WTC11 (cell line): ENCODE data around the gene PHACTR3. TPM values are rescaled to one million over a fixed set of nuclear protein-coding genes. Genes with fewer than 3 reads are reported as not detected.

Experiments
- ATAC-seq: fragments of 200-7000 bp; cut with Tn5 transposase; 2 replicates; pipeline ENCODE4 v1.10.0; 2021; ENCODE audit warnings: mild to moderate bottlenecking, moderate library complexity
- CTCF ChIA-PET: fragments of 300-600 bp; sonication (Branson Sonifier 250); formaldehyde crosslinking; loops from one replicate; lab custom pipeline; 2021; ENCODE audit warnings: antibody characterized with exemption; lab: Charles Lee
- POLR2A ChIA-PET: fragments of 350-600 bp; sonication (Branson Sonifier 250); formaldehyde crosslinking; loops from one replicate; lab custom pipeline; 2021; ENCODE audit warnings: antibody characterized with exemption; lab: Charles Lee
- DNase-seq: peaks from one replicate; pipeline ENCODE4 v3.0.0; 2021; ENCODE audit warnings: low spot score
- H3K27ac Mint-ChIP-seq: 2 replicates; pipeline ENCODE4 v1.8.0; 2021; ENCODE audit warnings: mixed read lengths
- H3K27me3 Mint-ChIP-seq: 2 replicates; pipeline ENCODE4 v1.8.0; 2021; ENCODE audit warnings: low read depth, mild to moderate bottlenecking, moderate library complexity, mixed read lengths
- H3K36me3 Mint-ChIP-seq: 2 replicates; pipeline ENCODE4 v1.8.0; 2021; ENCODE audit warnings: mixed read lengths
- H3K4me1 Mint-ChIP-seq: 2 replicates; pipeline ENCODE4 v1.8.0; 2022; ENCODE audit warnings: mixed read lengths
- H3K4me3 Mint-ChIP-seq: 2 replicates; pipeline ENCODE4 v1.8.0; 2021; ENCODE audit warnings: mild to moderate bottlenecking, moderate library complexity, mixed read lengths
- H3K9me3 Mint-ChIP-seq: 2 replicates; pipeline ENCODE4 v1.8.0; 2021; ENCODE audit warnings: mixed read lengths
- CREM ChIP-seq: sonication (generic); formaldehyde crosslinking; IDR thresholded peaks from 2 replicates; pipeline ENCODE4 v1.8.1; 2022; ENCODE audit warnings: mild to moderate bottlenecking, missing genetic modification reagents, moderate library complexity
- ESRRA ChIP-seq: sonication (generic); formaldehyde crosslinking; IDR thresholded peaks from 2 replicates; pipeline ENCODE4 v1.8.1; 2022; ENCODE audit warnings: mild to moderate bottlenecking, missing genetic modification reagents, borderline replicate concordance
- GRHL2 ChIP-seq: fragments of 250-450 bp; sonication (Bioruptor Pico); IDR thresholded peaks from 2 replicates; pipeline ENCODE4 v1.8.0; 2022; ENCODE audit warnings: mild to moderate bottlenecking, moderate library complexity; ENCODE audit not compliant: insufficient replicate concordance, severe bottlenecking
- HMGA2 ChIP-seq: fragments of 250-450 bp; sonication (Bioruptor Pico); IDR thresholded peaks from 2 replicates; pipeline ENCODE4 v1.4.0; 2021; ENCODE audit warnings: mild to moderate bottlenecking, moderate library complexity
- NR1H2 ChIP-seq: sonication (generic); formaldehyde crosslinking; IDR thresholded peaks from 2 replicates; pipeline ENCODE4 v1.9.0; 2021; ENCODE audit warnings: mild to moderate bottlenecking, moderate library complexity, missing genetic modification reagents
- NR2C2 ChIP-seq: sonication (generic); formaldehyde crosslinking; IDR thresholded peaks from 2 replicates; pipeline ENCODE4 v1.8.0; 2022; ENCODE audit warnings: mild to moderate bottlenecking, missing genetic modification reagents
- SOX15 ChIP-seq: fragments of 250-450 bp; sonication (Bioruptor Pico); IDR thresholded peaks from 2 replicates; pipeline ENCODE4 v1.9.0; 2021; ENCODE audit warnings: mild to moderate bottlenecking
- TEAD4 ChIP-seq: sonication (generic); formaldehyde crosslinking; IDR thresholded peaks from 2 replicates; pipeline ENCODE4 v1.8.0; 2022; ENCODE audit warnings: mild to moderate bottlenecking, missing genetic modification reagents
- ZNF138 ChIP-seq: sonication (generic); formaldehyde crosslinking; conservative IDR thresholded peaks from 2 replicates; pipeline ENCODE4 v1.8.1; 2022; ENCODE audit warnings: mild to moderate bottlenecking, moderate library complexity, missing genetic modification reagents
- ZNF263 ChIP-seq: sonication (generic); formaldehyde crosslinking; IDR thresholded peaks from 2 replicates; pipeline ENCODE4 v1.8.1; 2022; ENCODE audit warnings: low read depth, mild to moderate bottlenecking, moderate library complexity, missing genetic modification reagents
- ZNF317 ChIP-seq: sonication (generic); formaldehyde crosslinking; IDR thresholded peaks from 2 replicates; pipeline ENCODE4 v1.8.1; 2023; ENCODE audit warnings: low read depth, mild to moderate bottlenecking, moderate library complexity, missing genetic modification reagents, borderline replicate concordance
- total RNA-seq: library from RNA; stranded (reverse); gene quantifications from 3 replicates; pipeline ENCODE4 v1.2.3, GENCODE V29; 2021
- TF ChIP-seq, protein P1 (sequence below): sonication (generic); formaldehyde crosslinking; IDR thresholded peaks from 2 replicates; pipeline ENCODE4 v1.8.0; 2023; ENCODE audit warnings: mild to moderate bottlenecking, missing genetic modification reagents
- TF ChIP-seq, protein P2 (sequence below): sonication (generic); formaldehyde crosslinking; conservative IDR thresholded peaks from 2 replicates; pipeline ENCODE4 v1.8.1; 2022; ENCODE audit warnings: mild to moderate bottlenecking, missing genetic modification reagents
- TF ChIP-seq, protein P3 (sequence below): fragments of 200-600 bp; IDR thresholded peaks from 2 replicates; pipeline ENCODE4 v1.8.0; 2022; ENCODE audit warnings: antibody characterized with exemption
- TF ChIP-seq, protein P4 (sequence below): sonication (generic); formaldehyde crosslinking; IDR thresholded peaks from 2 replicates; pipeline ENCODE4 v1.8.1; 2022; ENCODE audit warnings: missing genetic modification reagents, borderline replicate concordance
- TF ChIP-seq, protein P5 (sequence below): sonication (generic); formaldehyde crosslinking; IDR thresholded peaks from 2 replicates; pipeline ENCODE4 v1.8.1; 2022; ENCODE audit warnings: low read depth, missing genetic modification reagents, borderline replicate concordance
- TF ChIP-seq, protein P6 (sequence below): fragments of 250-450 bp; sonication (Bioruptor Pico); IDR thresholded peaks from 2 replicates; pipeline ENCODE4 v2.1.2; 2022; ENCODE audit warnings: mild to moderate bottlenecking, moderate library complexity
- TF ChIP-seq, protein P7 (sequence below): sonication (generic); formaldehyde crosslinking; IDR thresholded peaks from 2 replicates; pipeline ENCODE4 v1.8.0; 2022; ENCODE audit warnings: mild to moderate bottlenecking, missing genetic modification reagents

The PHACTR3 gene
- total RNA-seq, 1 experiment from 2014 or later, result 0.28 TPM

DNA sequence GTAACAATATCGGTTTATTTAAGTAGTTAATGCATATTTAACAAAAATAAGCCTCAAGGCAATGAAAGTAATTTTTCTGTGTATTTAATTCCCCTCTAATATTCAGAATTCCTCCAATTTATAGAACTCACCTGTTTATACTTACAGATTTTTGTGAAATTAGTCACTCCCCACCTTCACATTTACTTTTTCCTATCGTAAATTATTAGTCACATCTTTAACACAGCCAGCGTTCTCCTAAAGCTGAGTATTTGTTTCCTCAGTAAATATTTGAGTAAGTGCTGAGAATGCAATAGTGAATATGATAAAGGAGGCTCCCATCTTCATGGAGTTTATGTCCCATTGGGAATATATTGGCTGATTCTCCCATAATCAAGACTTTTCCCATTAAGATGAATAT is 241.1 kb downstream of the PHACTR3 start:
- Mint-ChIP-seq H3K27ac (no peak overlapping the region), H3K27me3 (peaks cover 58% of the 10 kb centered on the region), H3K36me3 (no peaks in the 10 kb centered on the region), H3K4me1 (no peaks in the 10 kb centered on the region), H3K9me3 (no peaks in the 10 kb centered on the region), H3K4me3 (no peak overlapping the region)
- ATAC-seq, result no peak
- DNase-seq, result no peak
- no peak for TF ChIP-seq ZNF317 (CRISPR knock-in tag)
- TF ChIP-seq, protein P1, sequence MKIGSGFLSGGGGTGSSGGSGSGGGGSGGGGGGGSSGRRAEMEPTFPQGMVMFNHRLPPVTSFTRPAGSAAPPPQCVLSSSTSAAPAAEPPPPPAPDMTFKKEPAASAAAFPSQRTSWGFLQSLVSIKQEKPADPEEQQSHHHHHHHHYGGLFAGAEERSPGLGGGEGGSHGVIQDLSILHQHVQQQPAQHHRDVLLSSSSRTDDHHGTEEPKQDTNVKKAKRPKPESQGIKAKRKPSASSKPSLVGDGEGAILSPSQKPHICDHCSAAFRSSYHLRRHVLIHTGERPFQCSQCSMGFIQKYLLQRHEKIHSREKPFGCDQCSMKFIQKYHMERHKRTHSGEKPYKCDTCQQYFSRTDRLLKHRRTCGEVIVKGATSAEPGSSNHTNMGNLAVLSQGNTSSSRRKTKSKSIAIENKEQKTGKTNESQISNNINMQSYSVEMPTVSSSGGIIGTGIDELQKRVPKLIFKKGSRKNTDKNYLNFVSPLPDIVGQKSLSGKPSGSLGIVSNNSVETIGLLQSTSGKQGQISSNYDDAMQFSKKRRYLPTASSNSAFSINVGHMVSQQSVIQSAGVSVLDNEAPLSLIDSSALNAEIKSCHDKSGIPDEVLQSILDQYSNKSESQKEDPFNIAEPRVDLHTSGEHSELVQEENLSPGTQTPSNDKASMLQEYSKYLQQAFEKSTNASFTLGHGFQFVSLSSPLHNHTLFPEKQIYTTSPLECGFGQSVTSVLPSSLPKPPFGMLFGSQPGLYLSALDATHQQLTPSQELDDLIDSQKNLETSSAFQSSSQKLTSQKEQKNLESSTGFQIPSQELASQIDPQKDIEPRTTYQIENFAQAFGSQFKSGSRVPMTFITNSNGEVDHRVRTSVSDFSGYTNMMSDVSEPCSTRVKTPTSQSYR, result no peak
- TF ChIP-seq, protein P2, sequence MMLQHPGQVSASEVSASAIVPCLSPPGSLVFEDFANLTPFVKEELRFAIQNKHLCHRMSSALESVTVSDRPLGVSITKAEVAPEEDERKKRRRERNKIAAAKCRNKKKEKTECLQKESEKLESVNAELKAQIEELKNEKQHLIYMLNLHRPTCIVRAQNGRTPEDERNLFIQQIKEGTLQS (CRISPR knock-in tag), result no peak
- TF ChIP-seq, protein P3, sequence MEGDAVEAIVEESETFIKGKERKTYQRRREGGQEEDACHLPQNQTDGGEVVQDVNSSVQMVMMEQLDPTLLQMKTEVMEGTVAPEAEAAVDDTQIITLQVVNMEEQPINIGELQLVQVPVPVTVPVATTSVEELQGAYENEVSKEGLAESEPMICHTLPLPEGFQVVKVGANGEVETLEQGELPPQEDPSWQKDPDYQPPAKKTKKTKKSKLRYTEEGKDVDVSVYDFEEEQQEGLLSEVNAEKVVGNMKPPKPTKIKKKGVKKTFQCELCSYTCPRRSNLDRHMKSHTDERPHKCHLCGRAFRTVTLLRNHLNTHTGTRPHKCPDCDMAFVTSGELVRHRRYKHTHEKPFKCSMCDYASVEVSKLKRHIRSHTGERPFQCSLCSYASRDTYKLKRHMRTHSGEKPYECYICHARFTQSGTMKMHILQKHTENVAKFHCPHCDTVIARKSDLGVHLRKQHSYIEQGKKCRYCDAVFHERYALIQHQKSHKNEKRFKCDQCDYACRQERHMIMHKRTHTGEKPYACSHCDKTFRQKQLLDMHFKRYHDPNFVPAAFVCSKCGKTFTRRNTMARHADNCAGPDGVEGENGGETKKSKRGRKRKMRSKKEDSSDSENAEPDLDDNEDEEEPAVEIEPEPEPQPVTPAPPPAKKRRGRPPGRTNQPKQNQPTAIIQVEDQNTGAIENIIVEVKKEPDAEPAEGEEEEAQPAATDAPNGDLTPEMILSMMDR, result no peak
- TF ChIP-seq, protein P4, sequence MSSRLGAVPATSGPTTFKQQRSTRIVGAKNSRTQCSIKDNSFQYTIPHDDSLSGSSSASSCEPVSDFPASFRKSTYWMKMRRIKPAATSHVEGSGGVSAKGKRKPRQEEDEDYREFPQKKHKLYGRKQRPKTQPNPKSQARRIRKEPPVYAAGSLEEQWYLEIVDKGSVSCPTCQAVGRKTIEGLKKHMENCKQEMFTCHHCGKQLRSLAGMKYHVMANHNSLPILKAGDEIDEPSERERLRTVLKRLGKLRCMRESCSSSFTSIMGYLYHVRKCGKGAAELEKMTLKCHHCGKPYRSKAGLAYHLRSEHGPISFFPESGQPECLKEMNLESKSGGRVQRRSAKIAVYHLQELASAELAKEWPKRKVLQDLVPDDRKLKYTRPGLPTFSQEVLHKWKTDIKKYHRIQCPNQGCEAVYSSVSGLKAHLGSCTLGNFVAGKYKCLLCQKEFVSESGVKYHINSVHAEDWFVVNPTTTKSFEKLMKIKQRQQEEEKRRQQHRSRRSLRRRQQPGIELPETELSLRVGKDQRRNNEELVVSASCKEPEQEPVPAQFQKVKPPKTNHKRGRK (CRISPR knock-in tag), result no peak
- no peak for TF ChIP-seq ZNF263 (CRISPR knock-in tag)
- no peak for TF ChIP-seq HMGA2 (CRISPR knock-in tag)
- TF ChIP-seq SOX15 (CRISPR knock-in tag), result no peak
- no peak for TF ChIP-seq NR1H2
- no peak for TF ChIP-seq CREM
- TF ChIP-seq ZNF138 (CRISPR knock-in tag), result no peak
- no peak for TF ChIP-seq TEAD4
- no peak for TF ChIP-seq GRHL2 (CRISPR knock-in tag)
- TF ChIP-seq, protein P5, sequence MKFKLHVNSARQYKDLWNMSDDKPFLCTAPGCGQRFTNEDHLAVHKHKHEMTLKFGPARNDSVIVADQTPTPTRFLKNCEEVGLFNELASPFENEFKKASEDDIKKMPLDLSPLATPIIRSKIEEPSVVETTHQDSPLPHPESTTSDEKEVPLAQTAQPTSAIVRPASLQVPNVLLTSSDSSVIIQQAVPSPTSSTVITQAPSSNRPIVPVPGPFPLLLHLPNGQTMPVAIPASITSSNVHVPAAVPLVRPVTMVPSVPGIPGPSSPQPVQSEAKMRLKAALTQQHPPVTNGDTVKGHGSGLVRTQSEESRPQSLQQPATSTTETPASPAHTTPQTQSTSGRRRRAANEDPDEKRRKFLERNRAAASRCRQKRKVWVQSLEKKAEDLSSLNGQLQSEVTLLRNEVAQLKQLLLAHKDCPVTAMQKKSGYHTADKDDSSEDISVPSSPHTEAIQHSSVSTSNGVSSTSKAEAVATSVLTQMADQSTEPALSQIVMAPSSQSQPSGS (CRISPR knock-in tag), result no peak
- TF ChIP-seq, protein P6, sequence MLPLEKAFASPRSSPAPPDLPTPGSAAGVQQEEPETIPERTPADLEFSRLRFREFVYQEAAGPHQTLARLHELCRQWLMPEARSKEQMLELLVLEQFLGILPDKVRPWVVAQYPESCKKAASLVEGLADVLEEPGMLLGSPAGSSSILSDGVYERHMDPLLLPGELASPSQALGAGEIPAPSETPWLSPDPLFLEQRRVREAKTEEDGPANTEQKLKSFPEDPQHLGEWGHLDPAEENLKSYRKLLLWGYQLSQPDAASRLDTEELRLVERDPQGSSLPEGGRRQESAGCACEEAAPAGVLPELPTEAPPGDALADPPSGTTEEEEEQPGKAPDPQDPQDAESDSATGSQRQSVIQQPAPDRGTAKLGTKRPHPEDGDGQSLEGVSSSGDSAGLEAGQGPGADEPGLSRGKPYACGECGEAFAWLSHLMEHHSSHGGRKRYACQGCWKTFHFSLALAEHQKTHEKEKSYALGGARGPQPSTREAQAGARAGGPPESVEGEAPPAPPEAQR (CRISPR knock-in tag), result no peak
- TF ChIP-seq NR2C2 (CRISPR knock-in tag), result no peak
- no peak for TF ChIP-seq ESRRA (CRISPR knock-in tag)
- TF ChIP-seq, protein P7, sequence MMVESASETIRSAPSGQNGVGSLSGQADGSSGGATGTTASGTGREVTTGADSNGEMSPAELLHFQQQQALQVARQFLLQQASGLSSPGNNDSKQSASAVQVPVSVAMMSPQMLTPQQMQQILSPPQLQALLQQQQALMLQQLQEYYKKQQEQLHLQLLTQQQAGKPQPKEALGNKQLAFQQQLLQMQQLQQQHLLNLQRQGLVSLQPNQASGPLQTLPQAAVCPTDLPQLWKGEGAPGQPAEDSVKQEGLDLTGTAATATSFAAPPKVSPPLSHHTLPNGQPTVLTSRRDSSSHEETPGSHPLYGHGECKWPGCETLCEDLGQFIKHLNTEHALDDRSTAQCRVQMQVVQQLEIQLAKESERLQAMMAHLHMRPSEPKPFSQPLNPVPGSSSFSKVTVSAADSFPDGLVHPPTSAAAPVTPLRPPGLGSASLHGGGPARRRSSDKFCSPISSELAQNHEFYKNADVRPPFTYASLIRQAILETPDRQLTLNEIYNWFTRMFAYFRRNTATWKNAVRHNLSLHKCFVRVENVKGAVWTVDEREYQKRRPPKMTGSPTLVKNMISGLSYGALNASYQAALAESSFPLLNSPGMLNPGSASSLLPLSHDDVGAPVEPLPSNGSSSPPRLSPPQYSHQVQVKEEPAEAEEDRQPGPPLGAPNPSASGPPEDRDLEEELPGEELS (CRISPR knock-in tag), result no peak
- ChIA-PET CTCF (interaction anchor here (0.6 to 0.9 kb wide), 2 partner anchors 26 to 62 kb away, joined by 3 to 4 read pairs; no protein-coding TSS in a partner anchor), POLR2A (no interaction called here)
